ENCODE measurements around the gene ZNF189.

The ZNF189 gene

GRCh38 chr9:101380295-101380694, 18.4 kb upstream of the ZNF189 start:
- no peak overlapping the region for H3K4me2 ChIP-seq (ENCODE audit: low read depth, low read length, poor library complexity, severe bottlenecking)
- H3K4me1 ChIP-seq (ENCODE audit: insufficient read depth, low read length, poor library complexity, severe bottlenecking): no peaks in the 10 kb centered on the region
- H3K9me2 ChIP-seq (replicated peaks; ENCODE audit: low read depth, low read length): no peaks in the 10 kb centered on the region
- TF ChIP-seq, protein P1, sequence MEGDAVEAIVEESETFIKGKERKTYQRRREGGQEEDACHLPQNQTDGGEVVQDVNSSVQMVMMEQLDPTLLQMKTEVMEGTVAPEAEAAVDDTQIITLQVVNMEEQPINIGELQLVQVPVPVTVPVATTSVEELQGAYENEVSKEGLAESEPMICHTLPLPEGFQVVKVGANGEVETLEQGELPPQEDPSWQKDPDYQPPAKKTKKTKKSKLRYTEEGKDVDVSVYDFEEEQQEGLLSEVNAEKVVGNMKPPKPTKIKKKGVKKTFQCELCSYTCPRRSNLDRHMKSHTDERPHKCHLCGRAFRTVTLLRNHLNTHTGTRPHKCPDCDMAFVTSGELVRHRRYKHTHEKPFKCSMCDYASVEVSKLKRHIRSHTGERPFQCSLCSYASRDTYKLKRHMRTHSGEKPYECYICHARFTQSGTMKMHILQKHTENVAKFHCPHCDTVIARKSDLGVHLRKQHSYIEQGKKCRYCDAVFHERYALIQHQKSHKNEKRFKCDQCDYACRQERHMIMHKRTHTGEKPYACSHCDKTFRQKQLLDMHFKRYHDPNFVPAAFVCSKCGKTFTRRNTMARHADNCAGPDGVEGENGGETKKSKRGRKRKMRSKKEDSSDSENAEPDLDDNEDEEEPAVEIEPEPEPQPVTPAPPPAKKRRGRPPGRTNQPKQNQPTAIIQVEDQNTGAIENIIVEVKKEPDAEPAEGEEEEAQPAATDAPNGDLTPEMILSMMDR (conservative IDR thresholded peaks at IDR 0.05; ENCODE audit: low read length): no peak
- no peak for TF ChIP-seq EZH2phosphoT487 (IDR thresholded peaks at IDR 0.05; ENCODE audit: borderline replicate concordance)
- H3K27me3 ChIP-seq (ENCODE audit: insufficient read depth, low read length, poor library complexity, severe bottlenecking): no peaks in the 10 kb centered on the region
- H3K79me2 ChIP-seq (ENCODE audit: insufficient read depth, low read length): no peaks in the 10 kb centered on the region
- no peak overlapping the region for H2AFZ ChIP-seq (ENCODE audit: low read length)
- H3K9me3 ChIP-seq (ENCODE audit: insufficient read depth, low read depth, low read length): no peaks in the 10 kb centered on the region
- no peak overlapping the region for H3K9ac ChIP-seq (ENCODE audit: low read depth, low read length, poor library complexity, severe bottlenecking)
- H4K20me1 ChIP-seq (ENCODE audit: insufficient read depth, low read length, poor library complexity, severe bottlenecking): no peaks in the 10 kb centered on the region
- H3K36me3 ChIP-seq (ENCODE audit: insufficient read depth, low read length): no peaks in the 10 kb centered on the region
- no peaks in the 10 kb centered on the region for H3F3A ChIP-seq (ENCODE audit: low read depth)
- H3K4me3 ChIP-seq (ENCODE audit: low read length, poor library complexity, severe bottlenecking): no peak overlapping the region

GRCh38 chr9:101381118-101381517, 17.5 kb upstream of the ZNF189 start:
- no peaks in the 10 kb centered on the region for H3K9me2 ChIP-seq (replicated peaks; ENCODE audit: low read depth, low read length)
- no peaks in the 10 kb centered on the region for H4K20me1 ChIP-seq (ENCODE audit: insufficient read depth, low read length, poor library complexity, severe bottlenecking)
- no peaks in the 10 kb centered on the region for H3K27me3 ChIP-seq (ENCODE audit: insufficient read depth, low read length, poor library complexity, severe bottlenecking)
- no peak overlapping the region for H2AFZ ChIP-seq (ENCODE audit: low read length)
- no peak overlapping the region for H3K9ac ChIP-seq (ENCODE audit: low read depth, low read length, poor library complexity, severe bottlenecking)
- TF ChIP-seq, protein P1 (conservative IDR thresholded peaks at IDR 0.05; ENCODE audit: low read length): no peak
- TF ChIP-seq EZH2phosphoT487 (IDR thresholded peaks at IDR 0.05; ENCODE audit: borderline replicate concordance): no peak
- no peaks in the 10 kb centered on the region for H3K9me3 ChIP-seq (ENCODE audit: insufficient read depth, low read depth, low read length)
- H3F3A ChIP-seq (ENCODE audit: low read depth): no peaks in the 10 kb centered on the region
- H3K4me3 ChIP-seq (ENCODE audit: low read length, poor library complexity, severe bottlenecking): no peak overlapping the region
- H3K4me1 ChIP-seq (ENCODE audit: insufficient read depth, low read length, poor library complexity, severe bottlenecking): no peaks in the 10 kb centered on the region
- H3K36me3 ChIP-seq (ENCODE audit: insufficient read depth, low read length): no peaks in the 10 kb centered on the region
- no peaks in the 10 kb centered on the region for H3K79me2 ChIP-seq (ENCODE audit: insufficient read depth, low read length)
- no peak overlapping the region for H3K4me2 ChIP-seq (ENCODE audit: low read depth, low read length, poor library complexity, severe bottlenecking)

DNA sequence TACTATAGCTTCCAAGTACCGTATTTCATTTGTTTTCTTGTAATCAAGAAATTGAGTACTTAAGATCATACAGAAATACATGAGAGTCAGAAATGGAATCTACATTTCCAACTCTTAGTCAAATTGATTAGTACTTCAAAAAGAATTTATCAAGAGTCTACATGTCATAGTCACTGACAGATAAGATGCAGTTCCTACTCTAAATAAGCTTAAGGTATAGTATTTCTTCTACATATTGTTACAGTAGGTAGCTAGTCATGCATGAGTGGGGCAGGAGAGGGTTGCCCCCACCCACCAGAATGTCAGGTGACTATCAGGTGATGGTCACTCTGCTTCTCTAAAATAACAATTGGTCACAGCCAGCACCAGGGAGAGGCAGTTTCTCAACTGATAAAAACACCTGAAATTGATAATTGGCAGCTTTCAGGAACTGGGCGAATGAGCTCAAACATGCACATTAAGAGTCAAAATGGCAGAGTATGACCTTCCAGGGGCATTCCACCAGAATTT, 16.8 kb upstream of the ZNF189 start:
- Histone ChIP-seq H3K4me1 (ENCODE audit: insufficient read depth, low read length, poor library complexity, severe bottlenecking) (no peaks in the 10 kb centered on the region), H3K4me3 (ENCODE audit: low read length, poor library complexity, severe bottlenecking) (no peak overlapping the region), H3K36me3 (ENCODE audit: insufficient read depth, low read length) (no peaks in the 10 kb centered on the region), H3K9me2 (replicated peaks; ENCODE audit: low read depth, low read length) (no peaks in the 10 kb centered on the region), H3K9ac (ENCODE audit: low read depth, low read length, poor library complexity, severe bottlenecking) (no peak overlapping the region), H3K27me3 (ENCODE audit: insufficient read depth, low read length, poor library complexity, severe bottlenecking) (no peaks in the 10 kb centered on the region), H3F3A (ENCODE audit: low read depth) (no peaks in the 10 kb centered on the region), H4K20me1 (ENCODE audit: insufficient read depth, low read length, poor library complexity, severe bottlenecking) (no peaks in the 10 kb centered on the region), H2AFZ (ENCODE audit: low read length) (no peak overlapping the region), H3K79me2 (ENCODE audit: insufficient read depth, low read length) (no peaks in the 10 kb centered on the region), H3K4me2 (ENCODE audit: low read depth, low read length, poor library complexity, severe bottlenecking) (no peak overlapping the region), H3K9me3 (ENCODE audit: insufficient read depth, low read depth, low read length) (no peaks in the 10 kb centered on the region)
- TF ChIP-seq, protein P1 (conservative IDR thresholded peaks at IDR 0.05; ENCODE audit: low read length): no peak
- no peak for TF ChIP-seq EZH2phosphoT487 (IDR thresholded peaks at IDR 0.05; ENCODE audit: borderline replicate concordance)

All from Loucy (cell line).